Nephron progenitor cell (in vitro differentiated cells): Measurements from ENCODE around the gene MPZL3.

ENCODE experiments used
- DNase-seq: peaks from one replicate; pipeline ENCODE4 v3.0.0; 2021
- H3K27ac Mint-ChIP-seq: 2 replicates; pipeline ENCODE4 v1.8.0; 2021; ENCODE audit warnings: mild to moderate bottlenecking, moderate library complexity, mixed read lengths
- H3K27me3 Mint-ChIP-seq: 2 replicates; pipeline ENCODE4 v1.8.0; 2021; ENCODE audit warnings: mild to moderate bottlenecking, low read depth, mixed read lengths; ENCODE audit not compliant: poor library complexity
- H3K36me3 Mint-ChIP-seq: 2 replicates; pipeline ENCODE4 v1.8.0; 2021; ENCODE audit warnings: low read depth, mixed read lengths
- H3K4me1 Mint-ChIP-seq: 2 replicates; pipeline ENCODE4 v1.8.0; 2021; ENCODE audit warnings: mixed read lengths
- H3K4me3 Mint-ChIP-seq: 2 replicates; pipeline ENCODE4 v1.8.0; 2021; ENCODE audit warnings: mild to moderate bottlenecking, moderate library complexity, mixed read lengths
- H3K9me3 Mint-ChIP-seq: 2 replicates; pipeline ENCODE4 v1.8.0; 2021; ENCODE audit warnings: mild to moderate bottlenecking, moderate library complexity, mixed read lengths
- CTCF ChIP-seq: fragments of 200-600 bp; sonication (generic); IDR thresholded peaks from 2 replicates; pipeline ENCODE4 v1.5.0; 2021; ENCODE audit warnings: antibody characterized with exemption

MPZL3 gene

DNA sequence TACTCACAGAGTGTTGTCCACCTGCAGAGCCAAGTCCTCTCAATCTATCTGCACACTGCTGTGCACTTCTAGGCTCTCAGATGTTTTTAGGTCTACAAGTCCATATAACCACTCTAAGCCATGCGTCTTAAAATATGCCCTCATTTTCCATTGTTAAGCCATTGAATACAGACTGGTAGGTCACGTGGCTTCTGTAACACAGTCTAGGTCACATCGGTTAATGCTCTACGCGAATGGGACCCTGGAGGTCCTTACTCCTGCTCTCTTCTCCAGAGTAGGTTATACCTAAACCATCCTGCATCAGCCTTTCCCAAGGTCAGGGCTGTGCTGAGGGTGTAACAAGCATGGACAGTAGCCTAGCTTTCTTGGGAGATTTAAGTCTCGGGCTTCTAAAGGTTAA is 28.2 kb downstream of the MPZL3 start:
- Mint-ChIP-seq H3K4me1 (no peaks in the 10 kb centered on the region), H3K27me3 (peaks cover 60% of the 10 kb centered on the region), H3K36me3 (no peaks in the 10 kb centered on the region), H3K9me3 (no peaks in the 10 kb centered on the region), H3K4me3 (no peak overlapping the region), H3K27ac (no peak overlapping the region)
- no peak for DNase-seq
- TF ChIP-seq CTCF = no peak

- Mint-ChIP-seq H3K4me1 (no peaks in the 10 kb centered on the region), H3K27ac (no peak overlapping the region), H3K27me3 (peaks cover 62% of the 10 kb centered on the region), H3K36me3 (no peaks in the 10 kb centered on the region), H3K4me3 (no peak overlapping the region), H3K9me3 (no peaks in the 10 kb centered on the region)
- DNase-seq = no peak
- TF ChIP-seq CTCF = no peak
Measured at GRCh38 chr11:118223570-118223969, 28.6 kb downstream of the MPZL3 start.

- H3K9me3 Mint-ChIP-seq = no peaks in the 10 kb centered on the region
- H3K4me1 Mint-ChIP-seq = no peaks in the 10 kb centered on the region
- no peak overlapping the region for H3K4me3 Mint-ChIP-seq
- no peaks in the 10 kb centered on the region for H3K36me3 Mint-ChIP-seq
- H3K27ac Mint-ChIP-seq = no peak overlapping the region
- H3K27me3 Mint-ChIP-seq = peaks cover 60% of the 10 kb centered on the region
- TF ChIP-seq CTCF = no peak
- no peak for DNase-seq
Measured at GRCh38 chr11:118222437-118222836, 29.7 kb downstream of the MPZL3 start.

GRCh38 chr11:118221419-118221818 is 30.7 kb downstream of the MPZL3 start:
- H3K4me3 Mint-ChIP-seq = no peak overlapping the region
- no peak for DNase-seq
- no peaks in the 10 kb centered on the region for H3K36me3 Mint-ChIP-seq
- H3K4me1 Mint-ChIP-seq = no peaks in the 10 kb centered on the region
- H3K27me3 Mint-ChIP-seq = peaks cover 59% of the 10 kb centered on the region
- TF ChIP-seq CTCF = no peak
- no peak overlapping the region for H3K27ac Mint-ChIP-seq
- no peaks in the 10 kb centered on the region for H3K9me3 Mint-ChIP-seq

DNA sequence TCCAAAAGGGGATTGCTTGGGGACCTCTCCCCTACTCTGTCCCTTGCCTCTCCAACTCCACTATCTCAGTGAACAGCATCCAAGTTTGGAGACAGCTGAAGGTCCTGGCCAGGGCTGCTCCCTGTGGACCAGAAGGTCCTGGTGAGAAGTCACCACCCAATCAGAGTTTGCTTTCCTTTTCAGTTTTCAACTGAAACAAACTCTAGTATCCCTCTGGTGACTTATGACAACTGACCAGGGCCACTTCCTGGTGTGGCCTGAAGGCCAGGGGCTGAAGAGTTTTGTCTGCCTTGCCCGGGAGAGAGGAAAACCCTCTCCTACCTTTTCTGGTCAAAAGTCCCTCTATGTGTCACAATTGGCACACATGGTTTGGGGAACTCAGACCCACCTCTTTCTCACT is 32.4 kb downstream of the MPZL3 start:
- Mint-ChIP-seq H3K9me3 (no peaks in the 10 kb centered on the region), H3K4me3 (no peak overlapping the region), H3K27ac (no peak overlapping the region), H3K4me1 (no peaks in the 10 kb centered on the region), H3K36me3 (no peaks in the 10 kb centered on the region), H3K27me3 (peaks cover 62% of the 10 kb centered on the region)
- no peak for TF ChIP-seq CTCF
- no peak for DNase-seq

- DNase-seq = no peak
- H3K9me3 Mint-ChIP-seq = no peaks in the 10 kb centered on the region
- H3K4me3 Mint-ChIP-seq = no peak overlapping the region
- no peak overlapping the region for H3K27ac Mint-ChIP-seq
- H3K27me3 Mint-ChIP-seq = peaks cover 60% of the 10 kb centered on the region
- TF ChIP-seq CTCF = no peak
- no peaks in the 10 kb centered on the region for H3K36me3 Mint-ChIP-seq
- H3K4me1 Mint-ChIP-seq = no peaks in the 10 kb centered on the region
Measured at GRCh38 chr11:118219244-118219643, 32.9 kb downstream of the MPZL3 start.
